H1 (cell line): ENCODE measurements around the gene HUWE1. TPM values are rescaled to one million over a fixed set of nuclear protein-coding genes. Genes with fewer than 3 reads are reported as not detected.

Experiments
- CTCF ChIA-PET: fragments of 300-600 bp; sonication (Branson Sonifier 250); formaldehyde crosslinking; loops from one replicate; lab custom pipeline; 2021; ENCODE audit not compliant: partially characterized antibody; lab: Charles Lee
- POLR2A ChIA-PET: fragments of 300-600 bp; sonication (Branson Sonifier 250); formaldehyde crosslinking; loops from one replicate; lab custom pipeline; 2021; ENCODE audit warnings: inconsistent platforms; ENCODE audit not compliant: partially characterized antibody; lab: Charles Lee
- DNase-seq, 2 experiments: peaks; one replicate each; pipeline versions ENCODE4 v3.0.0 to v3.0.0-alpha.2; 2010 to 2022; ENCODE audit warnings: low spot score in 2 of 2, low read depth in 1 of 2, mixed read lengths in 1 of 2
- FAIRE-seq: peaks from 2 replicates; lab custom pipeline; 2011; peaks lifted over from hg19 to GRCh38; lab: Jason Lieb, UNC
- H2AFZ ChIP-seq: 2 replicates; pipeline ENCODE4 v1.8.1; 2012; ENCODE audit warnings: low read length, inconsistent platforms
- H2AK5ac ChIP-seq: 2 replicates; pipeline ENCODE4 v1.6.1; 2013; ENCODE audit warnings: low read depth, low read length
- H2BK120ac ChIP-seq: replicated peaks from 2 replicates; pipeline ENCODE3; 2013; ENCODE audit warnings: low read depth, low read length, inconsistent platforms
- H2BK12ac ChIP-seq: 2 replicates; pipeline ENCODE4 v1.6.1; 2013; ENCODE audit warnings: low read depth, low read length
- H2BK15ac ChIP-seq: 2 replicates; pipeline ENCODE4 v1.6.1; 2013; ENCODE audit warnings: low read length
- H2BK20ac ChIP-seq: 2 replicates; pipeline ENCODE4 v1.6.1; 2013; ENCODE audit warnings: low read length
- H2BK5ac ChIP-seq: 2 replicates; pipeline ENCODE4 v1.6.1; 2013; ENCODE audit warnings: low read depth, low read length
- H3K14ac ChIP-seq: 2 replicates; pipeline ENCODE4 v1.6.1; 2013; ENCODE audit warnings: inconsistent platforms; ENCODE audit not compliant: insufficient read length
- H3K18ac ChIP-seq: 2 replicates; pipeline ENCODE4 v1.6.1; 2013; ENCODE audit warnings: low read length; ENCODE audit errors: extremely low read depth
- H3K23ac ChIP-seq: 2 replicates; pipeline ENCODE4 v1.6.1; 2013; ENCODE audit warnings: inconsistent platforms; ENCODE audit not compliant: insufficient read length
- H3K23me2 ChIP-seq: 2 replicates; pipeline ENCODE4 v1.6.1; 2013; ENCODE audit warnings: low read depth, low read length
- H3K27ac ChIP-seq: 2 replicates; pipeline ENCODE4 v1.6.1; 2011; ENCODE audit warnings: low read depth, low read length, inconsistent platforms
- H3K27me3 ChIP-seq, 4 experiments: replicated peaks in 1 of 4; 1 replicate in 1 of 4; 2 replicates in 3 of 4; pipeline versions ENCODE4 v1.6.1 to v1.8.1; 2011 to 2013; ENCODE audit warnings: low read length in 3 of 4, mild to moderate bottlenecking in 3 of 4, inconsistent platforms in 2 of 4, mixed read lengths in 2 of 4, moderate library complexity in 1 of 4; ENCODE audit not compliant: control insufficient read depth in 3 of 4, insufficient read depth in 3 of 4; ENCODE audit errors: extremely low read depth in 1 of 4
- H3K36me3 ChIP-seq, 4 experiments: 2 replicates each; pipeline versions ENCODE4 v1.6.1 to v1.8.1; 2011 to 2013; ENCODE audit warnings: mild to moderate bottlenecking in 4 of 4, low read length in 3 of 4, moderate library complexity in 2 of 4, control low read depth in 1 of 4, inconsistent platforms in 1 of 4; ENCODE audit not compliant: insufficient read depth in 4 of 4, control insufficient read depth in 2 of 4
- H3K4ac ChIP-seq: replicated peaks from 2 replicates; pipeline ENCODE3; 2013; ENCODE audit warnings: low read length, low read depth, mixed read lengths, inconsistent platforms; ENCODE audit not compliant: insufficient read length
- H3K4me1 ChIP-seq, 4 experiments: replicated peaks in 1 of 4; 1 replicate in 1 of 4; 2 replicates in 3 of 4; pipeline versions ENCODE4 v1.6.1 to v1.8.1; 2011 to 2013; ENCODE audit warnings: low read length in 3 of 4, inconsistent platforms in 2 of 4, mixed read lengths in 1 of 4; ENCODE audit not compliant: insufficient read depth in 4 of 4, control insufficient read depth in 3 of 4
- H3K4me2 ChIP-seq, 2 experiments: 2 replicates each; pipeline versions ENCODE4 v1.6.1 to v1.8.1; 2011 to 2013; ENCODE audit warnings: low read depth in 2 of 2, low read length in 2 of 2, control low read depth in 1 of 2, inconsistent platforms in 1 of 2, mild to moderate bottlenecking in 1 of 2; ENCODE audit not compliant: insufficient read depth in 1 of 2
- H3K4me3 ChIP-seq, 4 experiments: fragments of 200-600, 300-600 bp in 1 of 4; sonication (generic), shearing (Covaris generic), sonication (Bioruptor Twin) in 1 of 4; 2 replicates each; pipeline versions ENCODE4 v1.5.1 to v1.8.1; 2011 to 2016; ENCODE audit warnings: low read length in 4 of 4, low read depth in 3 of 4, control low read depth in 2 of 4, inconsistent platforms in 2 of 4, mild to moderate bottlenecking in 2 of 4, mixed read lengths in 1 of 4, moderate library complexity in 1 of 4; ENCODE audit not compliant: insufficient read depth in 2 of 4; ENCODE audit errors: extremely low read depth in 1 of 4
- H3K56ac ChIP-seq: replicated peaks from 2 replicates; pipeline ENCODE3; 2013; ENCODE audit warnings: low read depth, mild to moderate bottlenecking, mixed read lengths, low read length, inconsistent platforms; ENCODE audit not compliant: insufficient read length
- H3K79me1 ChIP-seq: 2 replicates; pipeline ENCODE4 v1.6.1; 2013; ENCODE audit warnings: low read depth, low read length, control low read depth
- H3K79me2 ChIP-seq, 2 experiments: 2 replicates each; pipeline versions ENCODE4 v1.6.1 to v1.8.1; 2012 to 2013; ENCODE audit warnings: low read length in 2 of 2, mild to moderate bottlenecking in 2 of 2, inconsistent platforms in 1 of 2; ENCODE audit not compliant: insufficient read depth in 2 of 2, control insufficient read depth in 1 of 2
- H3K9ac ChIP-seq, 4 experiments: replicated peaks in 1 of 4; 1 replicate in 1 of 4; 2 replicates in 3 of 4; pipeline versions ENCODE4 v1.6.1 to v1.8.1; 2011 to 2013; ENCODE audit warnings: low read depth in 3 of 4, low read length in 3 of 4, control low read depth in 2 of 4, mild to moderate bottlenecking in 2 of 4, moderate library complexity in 2 of 4, inconsistent platforms in 1 of 4; ENCODE audit errors: extremely low read depth in 1 of 4
- H3K9me3 ChIP-seq, 2 experiments: 2 replicates each; pipeline versions ENCODE4 v1.6.1 to v1.8.1; 2012 to 2013; ENCODE audit warnings: mild to moderate bottlenecking in 2 of 2, moderate library complexity in 2 of 2, control low read depth in 1 of 2, inconsistent platforms in 1 of 2, low read depth in 1 of 2, low read length in 1 of 2, mixed read lengths in 1 of 2; ENCODE audit not compliant: insufficient read depth in 2 of 2
- H4K20me1 ChIP-seq, 2 experiments: replicated peaks in 1 of 2; 2 replicates each; pipeline versions ENCODE3 to v1.8.1; 2011 to 2013; ENCODE audit warnings: inconsistent platforms in 2 of 2, low read length in 2 of 2, mild to moderate bottlenecking in 1 of 2; ENCODE audit not compliant: insufficient read depth in 2 of 2, control insufficient read depth in 1 of 2
- H4K5ac ChIP-seq: 2 replicates; pipeline ENCODE4 v1.6.1; 2013; ENCODE audit warnings: low read length, low read depth, mixed read lengths, inconsistent platforms; ENCODE audit not compliant: insufficient read length
- H4K8ac ChIP-seq: 2 replicates; pipeline ENCODE4 v1.8.0; 2013; ENCODE audit warnings: mild to moderate bottlenecking, moderate library complexity, low read length, inconsistent platforms; ENCODE audit not compliant: insufficient read depth; ENCODE audit errors: extremely low read depth
- H4K91ac ChIP-seq: replicated peaks from 2 replicates; pipeline ENCODE3; 2013; ENCODE audit warnings: low read length, mixed read lengths, inconsistent platforms; ENCODE audit not compliant: insufficient read length
- BCL11A ChIP-seq, 2 experiments: IDR thresholded peaks; one replicate each; pipeline ENCODE4 v1.6.1; 2011; ENCODE audit warnings: low read depth in 2 of 2, low read length in 2 of 2, mild to moderate bottlenecking in 2 of 2
- CHD2 ChIP-seq: IDR thresholded peaks from 2 replicates; pipeline ENCODE4 v1.6.1; 2012; ENCODE audit warnings: low read length, improper control_type of control experiment
- CTBP2 ChIP-seq: IDR thresholded peaks from 2 replicates; pipeline ENCODE4 v1.7.0; 2011; ENCODE audit warnings: borderline replicate concordance, mild to moderate bottlenecking, moderate library complexity, mixed read lengths, low read length; ENCODE audit not compliant: insufficient read depth, insufficient read length
- EP300 ChIP-seq, 2 experiments: IDR thresholded peaks; 1 replicate in 1 of 2; 2 replicates in 1 of 2; pipeline ENCODE4 v1.6.1; 2011 to 2012; ENCODE audit warnings: low read depth in 2 of 2, low read length in 2 of 2, mild to moderate bottlenecking in 2 of 2, borderline replicate concordance in 1 of 2, inconsistent platforms in 1 of 2, moderate library complexity in 1 of 2
- JUND ChIP-seq: IDR thresholded peaks from 2 replicates; pipeline ENCODE4 v1.6.1; 2011; ENCODE audit warnings: mild to moderate bottlenecking, improper control_type of control experiment, low read length
- KDM5A ChIP-seq: fragments of 200-600 bp; IDR thresholded peaks from 2 replicates; pipeline ENCODE4 v1.7.1; 2012; ENCODE audit warnings: mild to moderate bottlenecking, low read length, inconsistent platforms, mixed read lengths
- POLR2AphosphoS5 ChIP-seq: IDR thresholded peaks from 2 replicates; pipeline ENCODE4 v1.6.1; 2011; ENCODE audit warnings: low read depth, low read length
- RAD21 ChIP-seq, 2 experiments: IDR thresholded peaks in 1 of 2; conservative IDR thresholded peaks in 1 of 2; 2 replicates each; pipeline ENCODE4 v1.6.1; 2011; ENCODE audit warnings: low read depth in 2 of 2, low read length in 2 of 2, improper control_type of control experiment in 1 of 2, inconsistent platforms in 1 of 2, mild to moderate bottlenecking in 1 of 2, moderate library complexity in 1 of 2
- RBBP5 ChIP-seq: IDR thresholded peaks from 2 replicates; pipeline ENCODE4 v1.7.1; 2012; ENCODE audit warnings: low read depth, mild to moderate bottlenecking, inconsistent platforms, low read length, moderate library complexity, borderline replicate concordance
- SP1 ChIP-seq: IDR thresholded peaks from 2 replicates; pipeline ENCODE4 v1.6.1; 2011; ENCODE audit warnings: low read depth, low read length
- SRF ChIP-seq: IDR thresholded peaks from 2 replicates; pipeline ENCODE4 v1.6.1; 2011; ENCODE audit warnings: mild to moderate bottlenecking, low read depth, low read length, moderate library complexity
- WGBS, 2 experiments: shearing (Covaris generic) in 1 of 2; methylation state at CpG; one replicate each; pipeline versions ENCODE4 v1.1.6 to v1.1.7; 2013 to 2015; ENCODE audit warnings: low lambda C conversion rate in 2 of 2, mixed read lengths in 2 of 2, inconsistent platforms in 1 of 2, low coverage in 1 of 2, missing lambda C conversion rate in 1 of 2; ENCODE audit not compliant: insufficient replicate concordance in 2 of 2, insufficient coverage in 1 of 2, insufficient read length in 1 of 2; ENCODE audit errors: extremely low coverage in 1 of 2, missing lambda C conversion rate in 1 of 2; 5-methylcytosine and 5-hydroxymethylcytosine counted together
- polyA plus RNA-seq, 7 experiments: library from polyadenylated mRNA; depleted of rRNA in 3 of 7; stranded (reverse) in 5 of 7; unstranded in 2 of 7; fragments of >200 nt in 5 of 7; fragments of 200-250 nt in 2 of 7; gene quantifications; 1 replicate in 5 of 7; 2 replicates in 1 of 7; 4 replicates in 1 of 7; pipeline versions ENCODE4 v1.2.1 to v1.2.3, GENCODE V29; 2011 to 2013; ENCODE audit warnings: missing spikeins in 2 of 7, mixed read lengths in 2 of 7
- total RNA-seq: library from RNA; stranded (reverse); fragmentation: NEBNext Ultra II Directional; extraction: Animal tissue kit (Norgen Biotek cat#: 25700); gene quantifications from 2 replicates; pipeline ENCODE4 v1.2.1, GENCODE V29; 2021

Gene HUWE1
- total and polyA plus RNA-seq, 2 of the 8 experiments (the other 6 are each of a cell fraction or from before 2014, with no cell fraction given) = 114 to 252 TPM

DNA sequence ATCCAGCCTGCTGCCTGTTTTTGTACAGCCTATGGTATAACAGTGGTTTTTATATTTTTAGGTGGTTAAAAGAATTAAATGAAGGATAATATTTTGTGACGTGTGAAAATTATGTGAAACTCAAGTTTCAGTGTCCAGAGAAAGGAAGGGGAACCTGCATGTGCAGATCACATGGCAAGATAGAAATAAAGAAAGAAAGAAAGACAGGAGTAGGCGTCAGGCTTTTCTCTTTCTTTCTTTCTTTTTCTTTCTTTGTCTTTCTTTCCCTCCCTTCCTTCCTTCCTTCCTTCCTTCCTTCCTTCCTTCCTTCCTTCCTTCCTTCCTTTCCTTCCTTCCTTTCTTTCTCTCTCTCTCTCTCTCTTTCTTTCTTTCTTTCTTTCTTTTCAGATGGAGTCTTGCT lies 42.0 kb upstream of the HUWE1 start:
- Histone ChIP-seq H3K23ac (no peak overlapping the region), H4K5ac (no peak overlapping the region), H4K8ac (no peak overlapping the region), H3K56ac (no peak overlapping the region), H2AK5ac (no peak overlapping the region), H2AFZ (no peak overlapping the region), H3K23me2 (no peaks in the 10 kb centered on the region), H3K4me3 (no peak overlapping the region), H3K4ac (no peak overlapping the region), H3K18ac (no peak overlapping the region), H4K91ac (no peak overlapping the region), H2BK12ac (no peak overlapping the region), H3K36me3 (no peaks in the 10 kb centered on the region), H3K14ac (no peak overlapping the region), H3K9ac (no peak overlapping the region), H3K27ac (no peak overlapping the region), H3K27me3 (no peaks in the 10 kb centered on the region), H3K79me2 (no peaks in the 10 kb centered on the region), H2BK120ac (no peak overlapping the region), H2BK15ac (no peak overlapping the region), H2BK20ac (no peak overlapping the region), H2BK5ac (no peak overlapping the region), H3K79me1 (no peaks in the 10 kb centered on the region), H3K4me1 (no peaks in the 10 kb centered on the region), H3K9me3 (peaks cover 0 to 6% of the 10 kb centered on the region in 2 experiments; a peak in 2 of 4 replicates), H3K4me2 (no peak overlapping the region), H4K20me1 (no peaks in the 10 kb centered on the region)
- ChIA-PET CTCF (no interaction called here), POLR2A (no interaction called here)
- FAIRE-seq (no peak), DNase-seq (no peak)
- TF ChIP-seq POLR2AphosphoS5 = no peak
- TF ChIP-seq RBBP5 = no peak
- no peak for TF ChIP-seq KDM5A
- no peak for TF ChIP-seq SRF
- no peak for TF ChIP-seq CTBP2
- TF ChIP-seq CHD2 = no peak
- TF ChIP-seq EP300 (IDR thresholded peaks at IDR 0.05; ENCODE audit: borderline replicate concordance in 1 of 2, low read depth in 2 of 2, low read length in 2 of 2) = no peak
- TF ChIP-seq RAD21 (IDR thresholded peaks at IDR 0.05 in 1 of 2, conservative IDR thresholded peaks at IDR 0.05 in 1 of 2; ENCODE audit: low read depth in 2 of 2, low read length in 2 of 2) = no peak
- no peak for TF ChIP-seq JUND
- no peak for TF ChIP-seq SP1
- no peak for TF ChIP-seq BCL11A (IDR thresholded peaks at IDR 0.05; ENCODE audit: low read depth in 2 of 2, low read length in 2 of 2)
- 86% methylated on average over 1 of the region's 2 CpGs; no CpG with 5 or more reads in 1 of the 2 experiments for WGBS, 2 experiments
